Activated naive CD8-positive, alpha-beta T cell treated with anti-CD3 and anti-CD28 coated beads for 36 hours (primary cell): ENCODE measurements around the gene ADRA2A. TPM values are rescaled to one million over a fixed set of nuclear protein-coding genes. Genes with fewer than 3 reads are reported as not detected.

ENCODE experiments used
- DNase-seq: peaks from one replicate; pipeline ENCODE4 v3.0.0; 2021
- H3K27ac Mint-ChIP-seq: one replicate; pipeline ENCODE4 v1.8.0; 2022; ENCODE audit warnings: mild to moderate bottlenecking, moderate library complexity, mixed read lengths
- H3K27me3 Mint-ChIP-seq: one replicate; pipeline ENCODE4 v1.8.0; 2022; ENCODE audit warnings: mild to moderate bottlenecking, mixed read lengths
- H3K36me3 Mint-ChIP-seq: one replicate; pipeline ENCODE4 v1.8.0; 2021; ENCODE audit warnings: mild to moderate bottlenecking, mixed read lengths
- H3K4me1 Mint-ChIP-seq: one replicate; pipeline ENCODE4 v1.8.0; 2021; ENCODE audit warnings: mixed read lengths
- H3K4me3 Mint-ChIP-seq: one replicate; pipeline ENCODE4 v1.8.0; 2022; ENCODE audit warnings: mild to moderate bottlenecking, moderate library complexity, mixed read lengths
- H3K9me3 Mint-ChIP-seq: one replicate; pipeline ENCODE4 v1.8.0; 2022; ENCODE audit warnings: mixed read lengths
- total RNA-seq, 2 experiments: library from RNA; stranded (reverse); gene quantifications; one replicate each; pipeline ENCODE4 v1.2.3, GENCODE V29; 2021

The ADRA2A gene
- total RNA-seq, 2 experiments from 2014 or later: not detected

DNA sequence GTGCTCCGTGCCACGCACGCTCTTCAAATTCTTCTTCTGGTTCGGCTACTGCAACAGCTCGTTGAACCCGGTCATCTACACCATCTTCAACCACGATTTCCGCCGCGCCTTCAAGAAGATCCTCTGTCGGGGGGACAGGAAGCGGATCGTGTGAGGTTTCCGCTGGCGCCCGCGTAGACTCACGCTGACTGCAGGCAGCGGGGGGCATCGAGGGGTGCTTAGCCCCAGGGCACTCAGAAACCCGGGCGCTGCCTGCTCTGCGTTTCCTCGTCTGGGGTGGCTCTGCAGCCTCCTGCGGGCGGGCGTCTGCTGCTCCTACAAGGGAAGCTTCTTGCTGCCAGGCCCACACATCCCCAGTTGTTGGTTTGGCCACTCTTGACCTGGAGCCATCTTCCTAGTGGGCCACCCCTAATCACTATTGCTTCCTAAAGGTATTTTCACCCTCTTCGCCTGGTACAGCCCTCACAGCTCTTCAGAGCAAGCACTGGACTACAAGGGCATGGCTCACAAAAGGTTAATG is 2.5 kb downstream of the ADRA2A start:
- H3K4me3 Mint-ChIP-seq: no peak overlapping the region
- peaks cover 2% of the 10 kb centered on the region for H3K9me3 Mint-ChIP-seq
- H3K36me3 Mint-ChIP-seq: peaks cover 2% of the 10 kb centered on the region
- H3K4me1 Mint-ChIP-seq: peaks cover 4% of the 10 kb centered on the region
- no peak for DNase-seq
- no peak overlapping the region for H3K27ac Mint-ChIP-seq
- peaks cover 55% of the 10 kb centered on the region for H3K27me3 Mint-ChIP-seq

DNA sequence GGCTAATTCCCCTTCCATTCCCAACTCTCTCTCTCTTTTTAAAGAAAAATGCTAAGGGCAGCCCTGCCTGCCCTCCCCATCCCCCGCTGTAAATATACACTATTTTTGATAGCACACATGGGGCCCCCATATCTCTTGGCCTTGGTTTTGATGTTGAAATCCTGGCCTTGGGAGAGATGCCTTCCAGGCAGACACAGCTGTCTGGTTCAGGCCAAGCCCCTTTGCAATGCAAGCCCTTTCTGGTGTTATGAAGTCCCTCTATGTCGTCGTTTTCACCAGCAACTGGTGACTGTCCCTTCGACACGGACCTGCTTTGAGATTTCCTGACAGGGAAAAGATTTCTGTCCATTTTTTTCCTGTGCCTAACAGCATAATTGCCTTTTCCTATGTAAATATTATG is 3.0 kb downstream of the ADRA2A start:
- DNase-seq: no peak
- no peak overlapping the region for H3K27ac Mint-ChIP-seq
- peaks cover 50% of the 10 kb centered on the region for H3K27me3 Mint-ChIP-seq

DNA sequence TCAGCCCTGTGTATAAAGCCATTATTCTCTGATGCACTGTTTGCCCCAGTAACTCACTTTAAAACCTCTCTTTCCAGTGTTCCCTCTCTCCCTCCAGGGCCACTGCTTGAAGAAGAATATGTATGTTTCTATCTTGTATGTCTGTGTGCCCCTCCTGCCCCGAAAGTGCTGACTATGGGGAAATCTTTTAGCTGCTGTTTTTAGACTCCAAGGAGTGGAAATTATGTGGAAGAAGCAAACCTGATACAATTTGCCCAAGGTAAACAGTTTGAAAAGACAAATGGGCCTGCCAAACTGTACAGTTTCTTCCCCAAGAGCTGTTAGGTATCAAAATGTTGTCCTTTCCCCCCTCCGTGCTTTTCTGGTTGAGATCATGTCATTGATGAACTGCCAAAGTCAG is 3.4 kb downstream of the ADRA2A start:
- Mint-ChIP-seq H3K36me3 (peaks cover 2% of the 10 kb centered on the region), H3K27me3 (peaks cover 46% of the 10 kb centered on the region), H3K27ac (no peak overlapping the region)

More for the DNA sequence above, 3.0 kb downstream of the ADRA2A start:
- peaks cover 2% of the 10 kb centered on the region for H3K9me3 Mint-ChIP-seq
- H3K4me1 Mint-ChIP-seq: peaks cover 4% of the 10 kb centered on the region
- peaks cover 2% of the 10 kb centered on the region for H3K36me3 Mint-ChIP-seq
- no peak overlapping the region for H3K4me3 Mint-ChIP-seq

DNA sequence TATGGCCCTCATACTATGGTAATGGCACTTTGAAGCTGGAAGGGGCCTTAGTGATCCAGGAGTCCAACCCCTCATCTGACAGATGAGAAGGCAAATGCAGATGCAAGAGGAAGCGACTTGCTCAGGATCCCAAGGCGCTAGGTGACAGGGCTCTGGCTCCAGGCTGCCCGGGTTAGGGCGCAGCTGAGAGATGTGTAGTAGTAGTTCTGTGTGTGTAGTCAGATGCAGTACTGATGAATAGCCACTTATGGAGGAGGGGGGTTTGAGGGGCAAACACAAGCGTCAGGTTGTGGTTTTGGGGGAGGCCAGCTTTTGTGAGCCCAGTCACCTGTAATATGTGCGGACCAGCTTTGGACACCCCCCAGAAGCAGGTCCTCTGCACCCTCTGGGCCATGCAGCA is 4.8 kb downstream of the ADRA2A start:
- DNase-seq: no peak
- H3K9me3 Mint-ChIP-seq: peaks cover 2% of the 10 kb centered on the region
- no peak overlapping the region for H3K4me3 Mint-ChIP-seq
- H3K36me3 Mint-ChIP-seq: peaks cover 2% of the 10 kb centered on the region
- no peaks in the 10 kb centered on the region for H3K4me1 Mint-ChIP-seq
- peaks cover 33% of the 10 kb centered on the region for H3K27me3 Mint-ChIP-seq
- H3K27ac Mint-ChIP-seq: no peak overlapping the region

More for the DNA sequence above, 3.4 kb downstream of the ADRA2A start:
- Mint-ChIP-seq H3K4me1 (peaks cover 4% of the 10 kb centered on the region), H3K9me3 (peaks cover 2% of the 10 kb centered on the region), H3K4me3 (no peak overlapping the region)
- no peak for DNase-seq

DNA sequence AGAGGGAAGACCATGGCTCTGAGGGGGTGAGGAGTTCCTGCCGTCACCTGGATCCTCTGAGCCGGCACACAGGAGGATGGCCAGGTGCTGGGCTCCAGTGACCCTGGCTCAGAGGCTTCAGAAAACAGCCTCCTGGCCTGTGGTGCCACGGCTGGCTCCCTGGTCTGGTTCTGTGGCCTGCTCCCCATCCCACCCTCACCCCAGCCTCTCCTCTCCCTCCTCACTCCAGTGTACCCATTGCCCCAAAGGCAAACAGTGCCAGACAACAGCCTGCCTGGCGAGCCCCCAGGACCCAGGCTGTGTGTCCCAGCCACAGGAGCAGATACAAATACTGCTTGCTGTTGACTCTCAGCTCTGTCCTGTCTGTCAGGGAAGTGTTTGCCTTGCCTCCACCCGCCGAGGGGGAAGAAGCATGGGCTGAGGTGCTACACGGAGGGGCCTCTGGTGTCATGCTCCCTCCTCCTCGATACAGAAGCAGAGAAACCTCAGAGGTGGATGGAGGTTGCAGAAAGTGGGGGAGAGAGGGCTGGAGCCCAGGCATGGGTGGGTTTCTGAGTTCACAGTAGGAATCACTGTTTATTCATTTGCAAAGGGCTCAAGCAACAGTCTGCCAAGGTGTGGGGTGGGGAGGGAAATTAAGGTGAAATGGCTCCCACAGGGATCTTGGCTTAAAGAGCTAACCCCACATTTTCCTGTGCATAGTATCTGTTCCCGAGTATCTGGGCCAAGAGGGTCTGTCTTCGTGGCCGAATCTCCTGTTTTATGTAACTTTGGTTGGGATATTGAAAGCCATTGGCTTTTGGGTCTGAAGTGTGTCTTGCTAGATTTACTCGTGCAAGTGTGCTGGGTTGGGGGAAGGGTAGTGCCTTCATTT is 5.5 kb downstream of the ADRA2A start:
- Mint-ChIP-seq H3K27ac (no peak overlapping the region), H3K4me1 (no peaks in the 10 kb centered on the region), H3K36me3 (peaks cover 2% of the 10 kb centered on the region), H3K9me3 (peaks cover 2% of the 10 kb centered on the region), H3K4me3 (no peak overlapping the region), H3K27me3 (peaks cover 31% of the 10 kb centered on the region)
- DNase-seq: no peak

DNA sequence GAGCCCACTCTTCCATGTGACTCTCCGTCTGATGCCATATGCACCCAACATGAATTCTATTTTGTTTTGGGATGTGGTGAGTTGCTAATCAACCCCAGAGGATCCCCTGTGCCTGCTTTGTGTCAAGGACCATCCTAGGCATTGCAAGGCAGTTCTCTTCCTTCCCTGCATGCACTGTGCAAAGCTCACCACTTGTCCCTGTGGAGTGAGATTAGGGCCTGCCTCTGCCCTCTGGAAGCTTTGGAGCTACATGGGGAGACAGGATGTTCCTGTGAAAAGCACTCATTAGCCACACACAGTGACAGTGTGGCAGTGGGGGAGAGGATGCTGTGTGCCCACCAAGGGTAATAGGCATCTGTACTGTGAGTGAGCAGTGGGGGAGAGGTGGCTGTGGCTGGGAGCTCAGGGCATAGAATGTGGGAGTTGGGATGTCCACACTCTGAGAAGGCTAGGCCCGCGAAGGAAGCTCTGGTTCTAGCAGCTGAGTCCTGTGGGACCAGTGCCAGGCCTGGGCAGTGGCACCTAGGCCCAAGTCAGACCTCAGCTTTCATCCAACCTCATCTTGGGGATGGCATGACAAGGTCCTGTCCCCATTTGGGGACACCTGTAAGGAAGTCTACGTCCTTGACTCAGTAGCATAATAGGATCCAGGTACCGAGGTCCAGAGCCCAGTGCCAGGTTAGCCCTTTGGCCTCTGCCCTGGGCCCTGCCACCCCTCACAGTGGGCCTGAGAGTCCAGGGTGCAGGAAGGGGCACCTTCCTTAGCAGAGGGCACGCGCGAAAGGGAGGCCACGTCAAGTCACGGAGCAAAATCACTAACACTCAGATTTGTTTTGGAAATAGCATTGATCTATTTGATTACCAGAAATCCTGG is 6.6 kb downstream of the ADRA2A start:
- H3K27ac Mint-ChIP-seq: no peak overlapping the region
- H3K4me3 Mint-ChIP-seq: no peak overlapping the region
- peaks cover 21% of the 10 kb centered on the region for H3K27me3 Mint-ChIP-seq
- H3K9me3 Mint-ChIP-seq: peaks cover 2% of the 10 kb centered on the region
- H3K4me1 Mint-ChIP-seq: no peaks in the 10 kb centered on the region
- DNase-seq: no peak
- peaks cover 2% of the 10 kb centered on the region for H3K36me3 Mint-ChIP-seq

DNA sequence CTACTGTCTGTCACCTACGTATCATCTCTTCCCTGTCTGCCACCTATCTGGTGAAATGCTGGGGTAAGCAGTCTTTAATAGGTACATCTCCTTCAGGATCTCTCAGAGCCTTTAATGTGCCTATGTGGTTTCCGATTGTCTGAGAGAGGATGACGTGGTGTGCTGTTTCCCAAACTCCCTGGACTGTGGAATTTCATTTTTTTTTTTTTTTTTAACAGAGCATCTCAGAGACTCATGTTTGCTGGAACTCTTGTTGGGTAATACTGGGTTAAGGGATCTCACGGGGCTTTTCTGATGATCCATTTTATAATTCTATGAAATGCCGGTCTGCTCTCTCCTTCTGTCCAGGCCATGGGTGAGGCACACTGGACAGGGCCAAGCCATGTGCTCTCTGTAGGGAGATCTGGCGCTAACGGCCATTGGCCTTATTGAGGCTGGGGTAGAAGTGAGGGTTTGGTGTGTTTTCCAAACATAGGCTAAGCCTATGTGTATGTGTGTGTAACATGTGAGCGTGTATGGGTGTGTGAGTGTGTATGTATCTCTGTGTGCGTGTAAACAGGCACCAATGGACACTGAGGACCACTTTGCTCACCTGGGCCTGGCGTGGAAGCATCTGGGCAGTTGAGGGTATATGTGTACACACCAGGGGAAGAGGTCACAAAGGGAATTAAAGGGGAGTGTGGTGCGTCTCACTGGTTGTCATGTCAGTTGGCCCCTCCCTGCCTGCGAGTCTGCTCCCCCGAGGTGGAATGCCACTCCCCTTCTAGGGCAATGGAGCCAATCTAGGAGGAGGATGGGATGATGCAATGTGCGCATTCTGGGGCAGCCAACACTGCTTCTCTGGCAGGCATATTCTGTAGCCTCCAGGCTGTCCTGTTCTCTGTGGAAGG is 7.8 kb downstream of the ADRA2A start:
- peaks cover 13% of the 10 kb centered on the region for H3K27me3 Mint-ChIP-seq
- H3K4me1 Mint-ChIP-seq: no peaks in the 10 kb centered on the region
- no peaks in the 10 kb centered on the region for H3K9me3 Mint-ChIP-seq
- DNase-seq: no peak
- H3K27ac Mint-ChIP-seq: no peak overlapping the region
- H3K4me3 Mint-ChIP-seq: no peak overlapping the region
- H3K36me3 Mint-ChIP-seq: no peaks in the 10 kb centered on the region

DNA sequence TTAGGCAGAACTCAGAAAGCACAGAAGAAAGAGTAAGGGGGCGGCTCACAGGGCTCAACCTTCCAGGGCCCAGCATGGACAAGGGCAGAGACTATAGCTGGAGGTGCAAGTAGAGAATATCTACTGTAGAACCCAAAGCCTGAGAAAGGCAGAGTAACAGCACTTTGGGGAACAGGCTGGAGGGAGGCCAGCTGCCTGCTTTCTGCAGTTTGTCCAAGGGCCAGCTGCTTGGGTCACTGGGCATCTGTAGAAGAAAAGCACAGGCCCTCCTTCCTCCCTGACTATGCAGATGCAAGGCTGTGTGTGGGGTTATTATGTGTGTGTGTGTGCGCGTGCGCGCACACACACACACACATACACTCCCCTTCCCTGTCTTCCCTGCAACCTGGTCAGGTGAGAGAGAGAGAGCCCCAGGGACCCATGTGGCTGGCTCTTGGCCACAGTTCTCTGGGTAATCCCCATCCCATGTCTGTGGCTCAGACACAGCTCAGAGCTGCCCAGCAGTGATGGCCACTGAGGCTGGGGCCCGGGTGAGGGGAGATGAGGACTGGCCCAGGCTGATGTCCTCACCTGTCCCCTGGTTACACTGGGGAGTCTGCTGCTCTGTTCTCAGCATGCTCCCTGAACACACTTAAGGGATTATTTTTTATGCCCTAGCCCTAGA is 9.0 kb downstream of the ADRA2A start:
- Mint-ChIP-seq H3K27me3 (peaks cover 5% of the 10 kb centered on the region), H3K4me1 (no peaks in the 10 kb centered on the region), H3K4me3 (no peak overlapping the region), H3K9me3 (no peaks in the 10 kb centered on the region), H3K27ac (no peak overlapping the region), H3K36me3 (no peaks in the 10 kb centered on the region)
- no peak for DNase-seq

DNA sequence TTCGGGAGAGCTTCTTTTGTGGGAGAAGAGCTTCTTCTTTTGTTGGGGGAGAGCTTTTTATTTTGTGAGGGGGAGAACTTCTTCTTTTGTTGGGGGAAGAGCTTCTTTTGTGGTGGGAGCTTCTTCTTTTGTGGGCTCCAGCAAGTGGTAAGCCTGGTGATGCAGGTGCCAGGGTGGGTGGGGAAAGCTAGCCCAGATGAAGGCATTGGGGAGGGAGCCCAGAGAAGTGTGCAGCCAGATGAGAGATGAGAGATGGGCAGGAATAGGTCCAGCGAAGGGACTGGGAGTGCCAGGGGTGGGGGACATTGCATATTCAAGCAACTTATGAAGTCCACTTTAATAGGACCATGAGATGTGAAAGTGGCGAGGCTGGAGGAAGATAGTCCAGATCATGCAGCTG is 9.7 kb downstream of the ADRA2A start:
- no peaks in the 10 kb centered on the region for H3K4me1 Mint-ChIP-seq

DNA sequence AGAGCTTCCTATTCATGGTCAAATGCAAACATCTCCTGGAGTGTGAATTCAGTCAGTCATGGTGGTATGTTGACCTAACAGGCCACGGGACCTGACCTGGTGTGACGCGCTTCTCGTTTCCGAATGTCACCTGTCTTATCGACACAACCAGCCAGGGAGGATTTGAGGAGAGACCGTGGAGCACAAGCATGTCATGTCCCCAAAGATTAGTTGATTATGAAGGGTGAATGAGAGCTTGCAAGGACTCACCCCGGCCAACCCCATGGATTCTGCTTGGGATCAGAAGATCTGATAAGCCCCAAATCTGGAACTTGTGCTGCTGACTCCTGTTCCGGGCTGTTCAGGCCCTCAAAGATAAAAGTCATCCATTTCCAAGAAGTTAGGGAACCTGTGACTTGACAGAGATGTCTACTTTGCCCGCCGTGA is 10.5 kb downstream of the ADRA2A start:
- DNase-seq: no peak
- Mint-ChIP-seq H3K27me3 (no peaks in the 10 kb centered on the region), H3K9me3 (no peaks in the 10 kb centered on the region), H3K4me1 (no peaks in the 10 kb centered on the region), H3K36me3 (no peaks in the 10 kb centered on the region), H3K4me3 (no peak overlapping the region), H3K27ac (no peak overlapping the region)

More for the DNA sequence above, 9.7 kb downstream of the ADRA2A start:
- DNase-seq: no peak
- H3K9me3 Mint-ChIP-seq: no peaks in the 10 kb centered on the region
- no peak overlapping the region for H3K27ac Mint-ChIP-seq
- H3K4me3 Mint-ChIP-seq: no peak overlapping the region
- H3K36me3 Mint-ChIP-seq: no peaks in the 10 kb centered on the region
- H3K27me3 Mint-ChIP-seq: peaks cover 3% of the 10 kb centered on the region

DNA sequence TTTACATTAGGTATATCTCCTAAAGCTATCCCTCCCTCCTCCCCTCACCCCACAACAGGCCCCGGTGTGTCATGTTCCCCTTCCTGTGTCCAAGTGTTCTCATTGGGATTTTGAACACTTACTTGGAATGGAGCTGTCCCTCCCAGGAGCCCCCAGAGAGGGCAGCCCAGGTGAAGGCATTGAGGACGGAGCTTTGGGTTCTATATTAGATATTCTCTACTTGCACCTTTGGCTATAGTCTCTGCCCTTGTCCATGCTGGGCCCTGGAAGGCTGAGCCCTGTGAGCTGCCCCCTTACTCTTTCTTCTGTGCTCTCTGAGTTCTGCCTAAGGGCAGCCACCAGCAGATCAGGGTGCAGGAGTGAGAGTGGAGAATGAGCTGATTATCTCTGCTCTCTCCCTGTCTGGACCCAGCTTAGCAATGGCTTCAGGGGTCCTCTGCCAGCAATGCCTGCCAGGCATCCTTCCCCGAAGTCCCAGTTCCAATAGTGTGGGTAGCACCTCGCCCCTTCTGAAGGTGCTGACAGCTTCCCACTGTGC is 11.2 kb downstream of the ADRA2A start:
- no peak overlapping the region for H3K27ac Mint-ChIP-seq
- no peaks in the 10 kb centered on the region for H3K27me3 Mint-ChIP-seq
- no peaks in the 10 kb centered on the region for H3K4me1 Mint-ChIP-seq
- no peaks in the 10 kb centered on the region for H3K9me3 Mint-ChIP-seq
- no peaks in the 10 kb centered on the region for H3K36me3 Mint-ChIP-seq
- no peak overlapping the region for H3K4me3 Mint-ChIP-seq
- no peak for DNase-seq

DNA sequence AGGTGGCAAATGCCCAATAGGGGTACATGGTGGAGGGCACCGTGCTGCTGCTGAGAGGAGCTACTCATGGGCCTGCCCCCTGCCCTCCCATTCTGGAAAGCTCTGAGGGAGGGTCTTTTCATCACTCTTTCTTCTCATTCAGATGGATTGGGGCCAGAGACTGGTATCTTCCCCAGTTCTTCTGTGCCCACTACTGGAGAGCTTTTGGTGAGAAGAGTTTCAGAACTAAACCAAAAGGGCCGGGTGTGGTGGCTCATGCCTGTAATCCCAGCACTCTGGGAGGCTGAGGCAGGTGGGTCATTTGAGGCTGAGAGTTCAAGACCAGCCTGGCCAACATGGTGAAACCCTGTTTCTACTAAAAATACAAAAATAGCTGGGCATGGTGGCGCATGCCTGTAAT is 12.5 kb downstream of the ADRA2A start:
- Mint-ChIP-seq H3K36me3 (no peaks in the 10 kb centered on the region), H3K4me3 (no peak overlapping the region), H3K27ac (no peak overlapping the region), H3K9me3 (no peaks in the 10 kb centered on the region), H3K4me1 (no peaks in the 10 kb centered on the region), H3K27me3 (no peaks in the 10 kb centered on the region)
- no peak for DNase-seq

DNA sequence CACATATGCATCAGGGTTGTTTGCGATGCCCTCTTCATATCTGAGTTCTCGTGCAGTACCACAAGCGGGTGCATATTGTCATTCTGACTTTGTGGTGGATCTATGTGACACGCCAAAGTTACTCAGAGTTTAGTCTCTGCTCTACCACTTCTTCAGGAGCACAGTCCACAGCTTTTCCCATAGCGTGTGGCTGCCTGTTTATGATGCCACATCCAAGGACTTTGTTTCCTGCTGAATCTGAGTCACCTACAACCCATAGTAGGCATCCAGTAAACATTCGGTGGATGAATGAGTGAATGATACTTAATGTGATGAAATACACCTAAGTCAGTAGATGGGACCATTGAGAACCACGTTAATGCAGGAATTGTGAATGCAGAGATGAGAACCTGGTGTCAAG is 15.0 kb downstream of the ADRA2A start:
- H3K27ac Mint-ChIP-seq: no peak overlapping the region
- H3K27me3 Mint-ChIP-seq: no peaks in the 10 kb centered on the region
- H3K9me3 Mint-ChIP-seq: no peaks in the 10 kb centered on the region
- no peaks in the 10 kb centered on the region for H3K36me3 Mint-ChIP-seq
- H3K4me1 Mint-ChIP-seq: no peaks in the 10 kb centered on the region
- no peak overlapping the region for H3K4me3 Mint-ChIP-seq
- no peak for DNase-seq
